HT1080 (cell line): ENCODE results near the gene ALDH6A1. TPM values are rescaled to one million over a fixed set of nuclear protein-coding genes. Genes with fewer than 3 reads are reported as not detected.

ENCODE experiments used
- total RNA-seq: library from RNA; depleted of rRNA; stranded (reverse); fragments of >200 nt; shearing (Covaris generic); gene quantifications from 2 replicates; pipeline ENCODE4 v1.2.3, GENCODE V29; 2014; rRNA removed

The ALDH6A1 gene
- total RNA-seq, 1 experiment from 2014 or later: 1.4 TPM

Other genes starting within 250 kb of the ALDH6A1 start
- gene PTGR2, start 232.6 kb downstream of the ALDH6A1 start, total RNA-seq: 1.6 and 4.3 TPM in 2 replicates
- gene ZNF410, start 197.6 kb downstream of the ALDH6A1 start, total RNA-seq: 61.2 and 64.5 TPM in 2 replicates
- gene FAM161B, start 134.4 kb downstream of the ALDH6A1 start, total RNA-seq: 1.8 and 2.0 TPM in 2 replicates
- 17.4 and 29.0 TPM in 2 replicates for gene COQ6, start 134.2 kb downstream of the ALDH6A1 start, total RNA-seq
- 4.2 and 7.2 TPM in 2 replicates for gene ENTPD5, start 65.2 kb downstream of the ALDH6A1 start, total RNA-seq
- gene BBOF1, start 65.1 kb downstream of the ALDH6A1 start, total RNA-seq: 0.16 and 0.73 TPM in 2 replicates
- gene LIN52, start 503 bp upstream of the ALDH6A1 start, total RNA-seq: 6.6 and 8.7 TPM in 2 replicates
- gene VSX2, start 155.0 kb upstream of the ALDH6A1 start, total RNA-seq: not detected in 2 replicates
- gene ABCD4, start 218.5 kb upstream of the ALDH6A1 start, total RNA-seq: 22.9 and 25.3 TPM in 2 replicates